Mucosa of stomach (tissue), 1 donor: ENCODE measurements around the gene DDTL.
"Not testable (repeated sequence)": the region's sequence is repeated elsewhere in the genome, so short reads cannot be mapped to it uniquely, and the experiment has no call there.

Experiments
- H3K27me3 ChIP-seq: one replicate; pipeline ENCODE4 v1.7.0; 2013; ENCODE audit warnings: mild to moderate bottlenecking, low read length; ENCODE audit not compliant: control insufficient read depth, insufficient read depth
- H3K36me3 ChIP-seq: one replicate; pipeline ENCODE4 v1.7.0; 2013; ENCODE audit warnings: low read length; ENCODE audit not compliant: control insufficient read depth, insufficient read depth
- H3K4me1 ChIP-seq: one replicate; pipeline ENCODE4 v1.7.0; 2013; ENCODE audit warnings: mild to moderate bottlenecking, low read length; ENCODE audit not compliant: control insufficient read depth, insufficient read depth
- H3K4me3 ChIP-seq: one replicate; pipeline ENCODE4 v1.7.0; 2013; ENCODE audit warnings: low read length
- H3K9ac ChIP-seq: one replicate; pipeline ENCODE4 v1.7.0; 2013; ENCODE audit warnings: mild to moderate bottlenecking, low read length, moderate library complexity
- H3K9me3 ChIP-seq: one replicate; pipeline ENCODE4 v1.7.0; 2013; ENCODE audit warnings: mild to moderate bottlenecking, low read length, moderate library complexity; ENCODE audit not compliant: control insufficient read depth
- donor health status: Pancreatic carcinoma.

Gene DDTL

DNA sequence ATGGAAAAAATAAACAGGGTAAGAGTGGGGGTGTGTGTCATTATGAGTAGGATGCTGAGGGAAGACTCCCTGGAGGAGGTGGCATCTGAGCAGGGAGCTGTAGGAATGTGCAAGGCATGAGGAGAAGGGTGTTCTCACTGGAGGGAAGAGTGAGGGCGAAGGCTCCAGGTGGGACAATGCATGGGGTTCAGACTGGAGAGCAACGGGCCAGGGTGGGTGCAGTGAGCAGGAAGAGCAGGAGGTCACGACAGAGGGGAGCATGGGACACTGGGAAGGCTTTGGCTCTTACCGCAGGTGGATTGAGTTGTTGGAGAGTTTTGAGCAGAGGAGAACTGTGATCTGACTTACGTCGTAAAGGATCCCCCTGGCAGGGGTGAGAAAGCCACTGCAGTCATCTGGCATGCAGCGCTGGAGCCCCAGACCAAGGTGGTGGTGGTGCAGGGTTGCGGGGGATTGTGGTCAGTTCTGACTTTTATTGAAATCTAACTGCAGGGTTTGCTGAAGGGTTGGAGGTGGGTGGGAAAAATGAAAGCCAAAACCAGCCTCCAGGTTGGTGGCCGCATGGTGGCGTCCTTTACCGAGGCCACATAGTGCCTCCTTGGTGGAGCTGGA is 13.8 kb upstream of the DDTL start:
- H3K9ac ChIP-seq, H3K36me3 ChIP-seq, H3K9me3 ChIP-seq, H3K27me3 ChIP-seq, H3K4me3 ChIP-seq, H3K4me1 ChIP-seq: not testable (repeated sequence)

DNA sequence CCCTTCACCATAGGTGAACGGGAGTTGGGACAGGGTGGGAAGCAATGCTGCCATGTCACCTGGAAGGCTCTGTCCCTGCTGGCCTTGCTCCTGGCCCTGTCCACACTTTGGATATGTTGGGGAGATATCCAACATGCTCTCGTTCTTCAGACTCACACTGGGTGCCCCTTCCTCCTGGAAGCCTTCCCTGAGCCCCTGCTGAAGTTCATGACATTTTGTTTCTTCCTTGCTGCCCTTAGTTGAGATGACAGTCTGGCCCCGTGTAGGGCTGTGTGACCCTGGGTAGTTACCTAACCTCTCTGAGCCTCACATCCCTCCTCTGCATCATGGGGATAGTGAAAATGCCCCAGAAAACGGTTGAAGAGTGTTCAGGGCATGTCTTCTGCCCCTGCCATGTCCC is 13.2 kb upstream of the DDTL start:
- H3K9ac ChIP-seq, H3K9me3 ChIP-seq, H3K4me1 ChIP-seq, H3K27me3 ChIP-seq, H3K4me3 ChIP-seq, H3K36me3 ChIP-seq: not testable (repeated sequence)

DNA sequence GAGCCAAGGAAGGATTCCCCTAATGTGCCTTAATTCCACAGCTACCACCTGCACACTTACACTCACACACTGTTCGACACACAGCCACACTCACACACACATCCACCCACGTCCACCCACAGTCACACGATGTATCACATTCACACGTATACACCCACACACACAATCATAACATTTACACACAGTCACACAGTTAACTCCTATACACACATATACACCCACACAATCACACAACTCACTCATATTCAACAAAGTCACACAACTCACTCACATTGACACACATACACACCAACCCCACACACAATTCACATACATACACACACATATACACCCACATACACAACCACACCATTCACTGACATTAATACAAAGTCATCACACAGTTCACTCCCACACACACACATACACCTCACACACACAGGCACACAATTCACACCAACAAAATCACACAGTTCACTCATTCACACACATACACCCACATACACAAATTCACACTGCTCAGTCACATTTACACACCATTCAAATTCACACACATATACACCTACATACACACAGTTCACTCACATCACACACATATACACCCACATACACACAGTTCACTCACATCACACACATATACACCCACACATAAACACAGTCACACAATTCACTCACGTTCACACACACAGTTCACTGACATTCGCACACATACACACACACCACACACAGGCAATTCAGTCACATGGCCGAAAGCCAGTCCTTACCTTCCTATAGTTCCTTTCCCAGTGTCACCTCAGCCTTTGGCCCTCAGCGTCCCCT is 12.3 kb upstream of the DDTL start:
- H3K4me3 ChIP-seq, H3K9ac ChIP-seq, H3K27me3 ChIP-seq, H3K9me3 ChIP-seq, H3K4me1 ChIP-seq, H3K36me3 ChIP-seq: not testable (repeated sequence)

DNA sequence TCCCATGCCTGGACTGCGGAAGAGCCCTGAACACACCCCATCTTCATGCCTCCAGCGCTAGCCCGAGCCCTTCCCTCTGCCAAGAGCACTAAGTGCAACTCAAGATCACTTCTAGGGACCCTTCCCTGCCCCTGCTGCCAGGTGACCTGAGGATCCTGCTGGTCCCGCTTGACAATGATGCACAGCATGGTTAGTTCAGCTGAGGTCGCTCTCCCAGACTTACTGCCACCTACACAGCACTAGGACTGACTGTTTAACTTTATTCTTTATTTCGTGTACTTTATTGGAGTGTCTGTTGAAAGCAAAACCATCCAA is 11.7 kb upstream of the DDTL start:
- H3K4me1 ChIP-seq, H3K9me3 ChIP-seq, H3K36me3 ChIP-seq, H3K27me3 ChIP-seq, H3K4me3 ChIP-seq, H3K9ac ChIP-seq: not testable (repeated sequence)

DNA sequence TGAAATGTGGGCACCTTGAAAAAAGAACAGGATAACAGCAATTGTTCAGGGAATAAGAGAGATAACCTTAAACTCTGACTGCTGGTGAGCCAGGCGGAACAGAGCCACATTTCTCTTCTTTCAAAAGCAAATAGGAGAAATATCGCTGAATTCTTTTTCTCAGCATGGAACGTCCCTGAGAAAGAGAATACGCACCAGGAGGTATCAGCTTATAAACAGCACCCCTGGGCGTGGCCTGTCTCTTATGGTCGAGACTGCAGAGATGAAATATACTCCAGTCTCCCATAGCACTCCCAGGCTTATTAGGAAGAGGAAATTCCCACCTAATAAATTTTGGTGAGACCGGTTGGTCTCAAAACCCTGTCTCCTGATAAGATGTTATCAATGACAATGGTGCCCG is 10.8 kb upstream of the DDTL start:
- H3K9me3 ChIP-seq, H3K36me3 ChIP-seq, H3K4me3 ChIP-seq, H3K27me3 ChIP-seq, H3K9ac ChIP-seq, H3K4me1 ChIP-seq: not testable (repeated sequence)

DNA sequence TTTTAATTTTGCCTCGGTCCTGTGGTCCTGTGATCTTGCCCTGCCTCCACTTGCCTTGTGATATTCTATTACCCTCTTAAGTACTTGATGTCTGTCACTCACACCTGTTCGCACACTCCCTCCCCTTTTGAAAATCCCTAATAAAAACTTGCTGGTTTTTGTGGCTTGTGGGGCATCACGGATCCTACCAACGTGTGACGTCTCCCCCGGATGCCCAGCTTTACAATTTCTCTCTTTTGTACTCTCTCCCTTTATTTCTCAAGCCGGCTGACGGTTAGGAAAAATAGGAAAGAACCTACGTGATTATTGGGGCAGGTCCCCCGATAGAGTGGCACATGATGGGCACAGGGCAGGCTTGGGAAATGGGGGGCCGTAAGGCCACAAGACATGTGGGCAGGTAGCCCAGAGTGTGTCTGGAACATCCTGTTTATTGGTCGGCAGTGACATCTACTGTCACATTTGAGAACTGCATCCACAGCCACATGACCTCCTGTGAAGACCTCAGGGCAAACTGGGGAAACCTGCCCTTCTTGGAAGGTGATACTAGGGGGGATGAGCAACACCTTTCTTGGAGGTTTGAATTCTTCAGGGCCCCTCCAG is 10.3 kb upstream of the DDTL start:
- H3K27me3 ChIP-seq, H3K9ac ChIP-seq, H3K9me3 ChIP-seq, H3K4me1 ChIP-seq, H3K4me3 ChIP-seq, H3K36me3 ChIP-seq: not testable (repeated sequence)

DNA sequence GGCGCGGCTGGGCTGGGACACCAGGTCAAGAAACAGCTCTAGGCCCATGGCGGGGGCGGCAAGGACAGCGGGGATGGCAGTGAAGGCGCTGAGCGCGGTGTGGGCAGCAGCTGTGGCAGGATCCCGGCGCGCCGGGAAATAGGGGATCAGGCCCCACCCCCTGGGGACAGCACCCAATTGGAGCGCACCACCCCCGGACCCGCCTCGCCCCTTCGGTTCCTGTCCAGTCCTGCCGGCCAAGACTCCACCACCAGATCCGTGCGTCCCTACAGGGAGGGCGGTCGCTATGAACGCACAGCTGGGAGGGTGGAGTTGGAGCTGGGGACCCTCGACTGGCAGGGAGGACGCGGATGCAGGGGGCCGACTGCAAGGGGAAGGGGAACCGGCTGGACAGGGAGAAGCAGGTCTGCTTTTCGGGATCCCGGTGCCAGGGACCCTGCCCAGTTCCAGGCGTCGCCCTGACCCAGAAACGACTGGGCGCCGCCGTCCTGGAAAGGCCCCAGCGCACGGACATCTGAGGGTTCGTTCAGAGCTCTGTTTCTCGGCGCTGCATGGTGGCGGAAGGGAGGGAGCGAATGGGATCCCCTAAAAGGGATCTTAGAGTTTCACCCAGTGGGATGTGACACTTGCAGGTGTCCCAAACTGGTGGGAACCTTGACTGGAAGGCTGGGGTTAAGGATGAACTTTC is 5.5 kb upstream of the DDTL start, which contains the start of gene GSTT2B:
Gene GSTT2B, minus strand, starts transcription at position 112 of the 688 bp plus-strand sequence. Its CDS starts 64 bp downstream, at position 48.
- H3K9me3 ChIP-seq, H3K9ac ChIP-seq, H3K27me3 ChIP-seq, H3K36me3 ChIP-seq, H3K4me3 ChIP-seq, H3K4me1 ChIP-seq: not testable (repeated sequence)

DNA sequence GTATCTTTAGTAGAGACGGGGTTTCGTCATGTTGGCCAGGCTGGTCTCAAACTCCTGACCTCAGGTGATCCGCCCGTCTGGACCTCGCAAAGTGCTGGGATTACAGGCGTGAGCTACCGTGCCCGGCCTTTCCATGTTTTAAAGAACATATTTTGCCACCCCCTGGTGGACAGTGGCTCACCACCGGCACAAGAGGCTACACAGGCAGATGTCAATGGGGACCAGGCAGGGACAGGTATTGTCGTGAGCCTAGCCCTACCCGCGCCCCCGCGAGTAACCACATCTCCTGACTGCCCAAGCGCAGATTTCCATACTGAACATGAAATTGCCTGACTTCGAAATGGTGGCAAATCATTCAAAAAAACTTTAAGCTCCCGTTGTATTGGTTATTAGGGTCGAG is 594 bp upstream of the DDTL start:
- H3K27me3 ChIP-seq, H3K36me3 ChIP-seq, H3K9me3 ChIP-seq, H3K4me3 ChIP-seq, H3K9ac ChIP-seq, H3K4me1 ChIP-seq: not testable (repeated sequence)

DNA sequence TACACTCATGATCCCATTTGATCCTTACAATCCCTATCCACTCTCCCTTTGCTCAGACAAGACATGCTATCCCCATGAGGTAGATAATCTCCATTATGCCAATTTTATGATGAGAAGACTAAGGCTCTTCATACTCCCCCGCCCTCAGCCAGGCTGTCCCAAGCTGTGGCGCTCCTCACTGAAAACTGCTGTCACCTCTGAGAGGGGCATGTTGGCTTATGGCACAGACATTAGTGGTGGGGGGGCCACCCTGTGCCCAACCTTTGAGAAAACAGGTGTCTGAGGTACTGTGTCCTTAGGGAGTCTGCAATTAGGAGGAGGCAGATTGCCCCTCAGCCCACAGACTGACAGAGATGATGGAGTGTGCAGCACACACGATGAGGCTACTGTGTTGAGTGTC is 2.4 kb downstream of the DDTL start:
- peaks cover 5% of the 10 kb centered on the region for H3K36me3 ChIP-seq
- no peaks in the 10 kb centered on the region for H3K27me3 ChIP-seq
- no peaks in the 10 kb centered on the region for H3K9me3 ChIP-seq
- H3K9ac ChIP-seq = no peak overlapping the region
- H3K4me1 ChIP-seq = no peaks in the 10 kb centered on the region
- no peak overlapping the region for H3K4me3 ChIP-seq

DNA sequence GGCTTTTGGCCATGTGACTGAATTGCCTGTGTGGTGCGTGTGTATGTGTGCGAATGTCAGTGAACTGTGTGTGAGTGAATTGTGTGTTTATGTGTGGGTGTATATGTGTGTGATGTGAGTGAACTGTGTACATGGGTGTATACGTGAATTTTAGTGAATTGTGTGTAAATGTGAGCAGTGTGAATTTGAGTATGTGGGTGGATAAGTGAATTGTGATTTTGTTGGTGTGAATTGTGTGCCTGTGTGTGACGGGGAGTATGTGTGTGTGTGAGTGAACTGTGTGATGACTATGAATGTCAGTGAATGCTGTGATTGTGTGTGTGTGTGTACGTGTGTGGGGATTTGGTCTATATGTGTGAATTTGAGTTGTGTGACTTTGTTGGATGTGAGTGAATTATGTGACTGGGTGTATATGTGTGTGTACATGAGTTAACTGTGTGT is 3.5 kb downstream of the DDTL start:
- Histone ChIP-seq H3K4me3 (no peak overlapping the region), H3K9me3 (no peaks in the 10 kb centered on the region), H3K9ac (no peak overlapping the region)

DNA sequence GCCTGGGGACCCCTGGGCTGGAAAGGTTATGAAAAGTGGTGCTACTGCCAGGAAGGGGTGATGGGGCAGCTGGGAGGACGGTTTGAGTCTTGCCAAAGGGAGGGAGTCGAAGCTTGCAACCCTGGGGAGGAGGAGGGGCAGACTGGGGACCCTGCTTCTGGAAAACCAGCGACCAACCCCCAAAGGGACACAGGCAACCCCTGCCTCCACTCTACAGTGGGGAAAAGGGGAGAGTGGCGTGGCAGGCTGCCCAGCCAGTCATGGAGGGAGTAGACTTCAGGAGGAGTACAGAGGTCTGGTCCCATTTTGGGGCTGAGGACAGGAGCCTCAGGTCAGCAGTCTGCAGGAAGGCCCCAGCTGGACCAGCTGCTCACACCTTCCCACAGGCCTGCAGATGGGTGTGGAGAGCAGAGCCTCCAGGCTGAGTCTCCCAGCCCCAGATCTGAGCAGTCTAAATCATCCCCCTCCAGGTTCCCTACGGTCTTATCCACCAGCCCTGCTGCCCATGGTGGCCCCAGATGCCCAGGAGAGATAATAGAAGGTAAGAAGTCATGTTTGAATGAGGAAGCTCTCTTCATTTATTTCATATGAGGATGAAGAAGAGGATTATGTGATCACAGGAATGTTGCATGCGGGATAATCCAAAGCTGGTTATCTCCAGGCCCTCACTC is 4.3 kb downstream of the DDTL start:
- H3K27me3 ChIP-seq = no peaks in the 10 kb centered on the region
- H3K4me1 ChIP-seq = no peaks in the 10 kb centered on the region
- H3K9ac ChIP-seq = no peak overlapping the region
- H3K9me3 ChIP-seq = no peaks in the 10 kb centered on the region
- peaks cover 5% of the 10 kb centered on the region for H3K36me3 ChIP-seq
- H3K4me3 ChIP-seq = no peak overlapping the region

More for the DNA sequence above, 3.5 kb downstream of the DDTL start:
- H3K27me3 ChIP-seq = no peaks in the 10 kb centered on the region
- H3K4me1 ChIP-seq = no peaks in the 10 kb centered on the region
- H3K36me3 ChIP-seq = peaks cover 5% of the 10 kb centered on the region

DNA sequence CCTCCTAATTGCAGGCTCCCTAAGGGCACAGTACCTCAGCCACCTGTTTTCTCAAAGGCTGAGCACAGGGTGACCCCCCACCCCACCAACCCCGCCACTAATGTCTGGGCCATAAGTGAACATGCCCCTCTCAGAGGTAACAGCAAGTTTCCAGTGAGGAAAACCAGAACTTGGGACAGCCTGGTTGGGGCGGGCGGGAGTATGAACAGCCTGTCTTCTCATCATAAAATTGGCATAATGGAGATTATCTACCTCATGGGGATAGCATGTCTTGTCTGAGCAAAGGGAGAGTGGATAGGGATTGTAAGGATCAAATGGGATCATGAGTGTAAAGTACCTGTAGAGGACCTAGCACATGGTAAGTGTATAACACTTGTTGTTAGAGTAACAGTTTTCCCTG is 5.2 kb downstream of the DDTL start:
- not testable (repeated sequence) for H3K4me1 ChIP-seq, H3K9ac ChIP-seq, H3K4me3 ChIP-seq, H3K9me3 ChIP-seq, H3K27me3 ChIP-seq, H3K36me3 ChIP-seq
